ENCODE results near the gene PSD.
A peak's percentile ranks its signal among the peaks of the same experiment; 100 is the strongest.
"Not testable (repeated sequence)": the region's sequence is repeated elsewhere in the genome, so short reads cannot be mapped to it uniquely, and the experiment has no call there.

Gene PSD

GRCh38 chr10:102418622-102419268, at the start of gene PSD:
PSD (minus strand) TSS chr10:102418785; CDS start chr10:102417038, 1,747 bp downstream.
- Mint-ChIP-seq H3K4me3 (peak within 1 kb of the TSS; percentile 97), H3K4me1 (ENCODE audit: low read depth) (peaks cover 41% of the 10 kb centered on the region), H3K9me3 (no peaks in the 10 kb centered on the region), H3K36me3 (ENCODE audit: low read depth) (no peaks in the 10 kb centered on the region), H3K27ac (no peak within 1 kb of the TSS), H3K27me3 (peaks cover 28% of the 10 kb centered on the region)

- Mint-ChIP-seq H3K4me3 (no peak overlapping the region), H3K36me3 (ENCODE audit: low read depth) (peaks cover 17% of the 10 kb centered on the region), H3K9me3 (no peaks in the 10 kb centered on the region), H3K27me3 (no peaks in the 10 kb centered on the region), H3K27ac (no peak overlapping the region), H3K4me1 (ENCODE audit: low read depth) (peaks cover 13% of the 10 kb centered on the region)
These were observed 49.4 kb upstream of the PSD start for GRCh38 chr10:102467971-102468438.

GRCh38 chr10:102467318-102467717, 48.7 kb upstream of the PSD start:
- H3K27me3 Mint-ChIP-seq, result no peaks in the 10 kb centered on the region
- H3K9me3 Mint-ChIP-seq, result no peaks in the 10 kb centered on the region
- peaks cover 16% of the 10 kb centered on the region for H3K4me1 Mint-ChIP-seq (ENCODE audit: low read depth)
- peaks cover 12% of the 10 kb centered on the region for H3K36me3 Mint-ChIP-seq (ENCODE audit: low read depth)
- no peak overlapping the region for H3K4me3 Mint-ChIP-seq
- no peak overlapping the region for H3K27ac Mint-ChIP-seq

- no peaks in the 10 kb centered on the region for H3K27me3 Mint-ChIP-seq
- H3K9me3 Mint-ChIP-seq, result no peaks in the 10 kb centered on the region
- no peak overlapping the region for H3K4me3 Mint-ChIP-seq
- H3K36me3 Mint-ChIP-seq (ENCODE audit: low read depth), result peaks cover 12% of the 10 kb centered on the region
- no peak overlapping the region for H3K27ac Mint-ChIP-seq
- peaks cover 34% of the 10 kb centered on the region for H3K4me1 Mint-ChIP-seq (ENCODE audit: low read depth)
These were observed 46.9 kb upstream of the PSD start for GRCh38 chr10:102465466-102465865.

GRCh38 chr10:102463983-102464382, 45.4 kb upstream of the PSD start:
- Mint-ChIP-seq H3K4me1 (ENCODE audit: low read depth) (peaks cover 37% of the 10 kb centered on the region), H3K27me3 (no peaks in the 10 kb centered on the region), H3K4me3 (no peak overlapping the region), H3K9me3 (no peaks in the 10 kb centered on the region), H3K27ac (peak overlapping the region; percentile 26), H3K36me3 (ENCODE audit: low read depth) (peaks cover 6% of the 10 kb centered on the region)

GRCh38 chr10:102462512-102463054, 44.0 kb upstream of the PSD start:
- no peaks in the 10 kb centered on the region for H3K27me3 Mint-ChIP-seq
- peak overlapping the region; percentile 86 for H3K4me3 Mint-ChIP-seq
- no peak overlapping the region for H3K27ac Mint-ChIP-seq
- H3K36me3 Mint-ChIP-seq (ENCODE audit: low read depth), result no peaks in the 10 kb centered on the region
- no peaks in the 10 kb centered on the region for H3K9me3 Mint-ChIP-seq
- peaks cover 37% of the 10 kb centered on the region for H3K4me1 Mint-ChIP-seq (ENCODE audit: low read depth)

- no peaks in the 10 kb centered on the region for H3K9me3 Mint-ChIP-seq
- H3K36me3 Mint-ChIP-seq (ENCODE audit: low read depth), result no peaks in the 10 kb centered on the region
- peaks cover 37% of the 10 kb centered on the region for H3K4me1 Mint-ChIP-seq (ENCODE audit: low read depth)
- H3K27ac Mint-ChIP-seq, result peak overlapping the region; percentile 91
- peak overlapping the region; percentile 86 for H3K4me3 Mint-ChIP-seq
- H3K27me3 Mint-ChIP-seq, result no peaks in the 10 kb centered on the region
These were observed 42.8 kb upstream of the PSD start for GRCh38 chr10:102461187-102462054.

GRCh38 chr10:102460836-102461186, 42.2 kb upstream of the PSD start:
- no peaks in the 10 kb centered on the region for H3K9me3 Mint-ChIP-seq
- peaks cover 5% of the 10 kb centered on the region for H3K36me3 Mint-ChIP-seq (ENCODE audit: low read depth)
- H3K4me3 Mint-ChIP-seq, result peak overlapping the region; percentile 86
- H3K27ac Mint-ChIP-seq, result peak overlapping the region; percentile 91
- H3K4me1 Mint-ChIP-seq (ENCODE audit: low read depth), result peaks cover 37% of the 10 kb centered on the region
- H3K27me3 Mint-ChIP-seq, result no peaks in the 10 kb centered on the region

GRCh38 chr10:102458656-102459055, 40.1 kb upstream of the PSD start:
- no peak overlapping the region for H3K4me3 Mint-ChIP-seq
- H3K36me3 Mint-ChIP-seq (ENCODE audit: low read depth), result peaks cover 12% of the 10 kb centered on the region
- H3K27ac Mint-ChIP-seq, result peak overlapping the region; percentile 21
- no peaks in the 10 kb centered on the region for H3K27me3 Mint-ChIP-seq
- no peaks in the 10 kb centered on the region for H3K9me3 Mint-ChIP-seq
- peaks cover 48% of the 10 kb centered on the region for H3K4me1 Mint-ChIP-seq (ENCODE audit: low read depth)

- peaks cover 48% of the 10 kb centered on the region for H3K4me1 Mint-ChIP-seq (ENCODE audit: low read depth)
- peaks cover 21% of the 10 kb centered on the region for H3K36me3 Mint-ChIP-seq (ENCODE audit: low read depth)
- H3K27ac Mint-ChIP-seq, result no peak overlapping the region
- no peak overlapping the region for H3K4me3 Mint-ChIP-seq
- no peaks in the 10 kb centered on the region for H3K9me3 Mint-ChIP-seq
- H3K27me3 Mint-ChIP-seq, result no peaks in the 10 kb centered on the region
These were observed 39.1 kb upstream of the PSD start for GRCh38 chr10:102457591-102458150.

- H3K27me3 Mint-ChIP-seq, result no peaks in the 10 kb centered on the region
- no peaks in the 10 kb centered on the region for H3K9me3 Mint-ChIP-seq
- H3K27ac Mint-ChIP-seq, result peak overlapping the region; percentile 74
- no peak overlapping the region for H3K4me3 Mint-ChIP-seq
- H3K36me3 Mint-ChIP-seq (ENCODE audit: low read depth), result peaks cover 30% of the 10 kb centered on the region
- peaks cover 44% of the 10 kb centered on the region for H3K4me1 Mint-ChIP-seq (ENCODE audit: low read depth)
These were observed 37.4 kb upstream of the PSD start for GRCh38 chr10:102455893-102456471.

- H3K27ac Mint-ChIP-seq, result peak overlapping the region; percentile 80
These were observed 36.3 kb upstream of the PSD start for GRCh38 chr10:102454662-102455487.

GRCh38 chr10:102453502-102453901, 34.9 kb upstream of the PSD start:
- Mint-ChIP-seq H3K36me3 (ENCODE audit: low read depth) (peaks cover 30% of the 10 kb centered on the region), H3K4me1 (ENCODE audit: low read depth) (peaks cover 45% of the 10 kb centered on the region), H3K27ac (peak overlapping the region; percentile 92), H3K9me3 (no peaks in the 10 kb centered on the region), H3K27me3 (no peaks in the 10 kb centered on the region), H3K4me3 (peak overlapping the region; percentile 92)

More at GRCh38 chr10:102454662-102455487, 36.3 kb upstream of the PSD start:
- H3K4me3 Mint-ChIP-seq, H3K9me3 Mint-ChIP-seq, H3K27me3 Mint-ChIP-seq: not testable (repeated sequence)
- H3K4me1 Mint-ChIP-seq (ENCODE audit: low read depth), result peaks cover 36% of the 10 kb centered on the region
- H3K36me3 Mint-ChIP-seq (ENCODE audit: low read depth), result peaks cover 30% of the 10 kb centered on the region
